ENCODE data around the gene CYP1A2. TPM values are rescaled to one million over a fixed set of nuclear protein-coding genes. Genes with fewer than 3 reads are reported as not detected.
A peak's percentile ranks its signal among the peaks of the same experiment; 100 is the strongest.

Gene CYP1A2
- total and polyA plus RNA-seq, 12 donors, result 0.11 TPM; not detected in 11

GRCh38 chr15:74768771-74769342 lies 20.2 kb downstream of the CYP1A2 start:
- Histone ChIP-seq H3K36me3 (no peaks in the 10 kb centered on the region), H3K9me3 (no peaks in the 10 kb centered on the region), H3K4me3 (no peak overlapping the region), H3K27me3 (peaks cover 0 to 4% (median 0%) of the 10 kb centered on the region in 7 donors), H3K27ac (no peak overlapping the region), H3K4me1 (peaks cover 0 to 18% (median 8%) of the 10 kb centered on the region in 9 donors)
- intact Hi-C loops (cut with DNase I), result loop anchor here (1.0 to 10.0 kb wide), 9 partner anchors 33 to 397 kb away; partner anchors contain the start of gene EDC3 (in 1 of the 10)
- DNase-seq (peak; percentile 58 to 62), ATAC-seq (peak; percentile 29 to 73 (median 60))
- 3 to 4% methylated on average over 9 of the region's 9 CpGs for WGBS, 2 donors
- TF ChIP-seq CTCF (IDR thresholded peaks at IDR 0.05), result peak; percentile 73 to 88 (median 84)

DNA sequence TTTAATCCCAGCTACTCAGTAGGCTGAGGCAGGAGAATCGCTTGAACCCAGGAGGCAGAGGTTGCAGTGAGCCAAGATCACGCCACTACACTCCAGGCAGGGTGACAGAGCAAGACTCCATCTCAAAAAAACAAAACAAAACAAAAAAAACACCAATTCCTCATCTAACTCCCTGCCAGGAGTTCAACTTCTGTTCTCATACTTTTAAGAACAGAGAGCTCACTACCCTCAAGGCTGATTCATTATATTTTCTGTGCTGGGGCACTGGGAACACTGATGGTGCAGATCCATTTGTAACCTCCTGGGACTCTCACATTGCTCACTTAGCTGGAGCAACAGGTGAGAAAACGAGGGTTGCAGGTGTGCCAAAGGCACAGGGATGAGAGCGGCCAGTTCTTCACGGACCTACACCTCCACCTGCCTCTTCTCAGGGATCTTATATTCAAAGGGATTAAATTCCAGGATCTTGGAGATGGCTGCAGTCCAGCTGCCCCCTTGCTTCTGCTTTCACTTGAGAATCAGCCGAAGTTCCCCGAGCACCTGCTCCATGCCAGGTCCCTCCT lies 20.9 kb downstream of the CYP1A2 start:
- intact Hi-C loops (cut with DNase I), result loop anchor here (1.0 to 10.0 kb wide), 18 partner anchors 31 to 397 kb away; partner anchors contain the start of genes EDC3 (in 1 of the 10), FAM219B (in 1 of the 10) and ULK3 (in 1 of the 10)
- no peaks in the 10 kb centered on the region for H3K36me3 ChIP-seq
- peaks cover 0 to 4% (median 0%) of the 10 kb centered on the region in 7 donors for H3K27me3 ChIP-seq
- ATAC-seq (no peak), DNase-seq (no peak)
- H3K4me1 ChIP-seq, result peaks cover 0 to 25% (median 8%) of the 10 kb centered on the region in 9 donors
- 66 to 68% methylated on average over 7 of the region's 7 CpGs for whole genome bisulfite sequencing, 2 donors
- H3K4me3 ChIP-seq, result no peak overlapping the region
- H3K9me3 ChIP-seq, result no peaks in the 10 kb centered on the region
- TF ChIP-seq CTCF (IDR thresholded peaks at IDR 0.05), result no peak
- H3K27ac ChIP-seq, result no peak overlapping the region

DNA sequence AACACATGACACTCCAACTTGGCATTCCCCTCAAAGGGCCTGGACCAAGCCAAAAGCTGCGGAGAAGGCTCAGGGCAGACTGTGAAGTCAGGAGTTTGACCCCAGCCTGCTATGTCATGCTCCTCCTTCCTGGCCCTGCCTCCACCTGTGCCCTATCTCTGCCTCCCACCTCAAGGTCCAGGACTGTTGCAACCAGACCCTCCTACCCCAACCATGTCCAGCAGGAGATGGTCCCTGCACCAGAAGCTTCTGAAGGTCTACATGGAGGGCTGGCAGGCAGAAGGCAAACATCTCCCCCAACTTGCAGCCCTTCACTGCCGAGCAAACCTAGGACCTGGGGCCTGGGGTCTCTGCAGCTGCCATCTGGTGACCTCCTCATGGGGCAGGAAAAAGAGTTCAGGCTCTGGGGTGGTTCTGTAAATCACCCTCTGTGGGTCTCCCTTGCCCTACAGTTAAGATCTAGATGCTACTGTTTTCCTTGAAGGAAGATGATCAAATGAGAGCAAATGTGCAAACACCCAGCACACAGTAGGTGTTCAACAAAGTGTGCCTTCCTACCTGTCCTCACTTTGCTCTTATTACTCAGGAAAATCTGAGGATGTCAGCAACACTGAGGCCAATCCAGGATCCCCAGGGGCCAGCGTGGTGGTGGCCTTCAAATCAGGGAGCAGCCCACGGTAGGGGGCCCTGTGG lies 21.7 kb downstream of the CYP1A2 start:
- no peaks in the 10 kb centered on the region for H3K36me3 ChIP-seq
- H3K9me3 ChIP-seq, result no peaks in the 10 kb centered on the region
- H3K4me3 ChIP-seq, result no peak overlapping the region
- peak in 2 of 8 donors; percentile 4 to 6 for ATAC-seq
- H3K27ac ChIP-seq, result peak overlapping the region in 1 of 10 donors; percentile 10
- no peak for TF ChIP-seq CTCF (IDR thresholded peaks at IDR 0.05)
- H3K4me1 ChIP-seq, result peaks cover 0 to 33% (median 8%) of the 10 kb centered on the region in 9 donors
- intact Hi-C loops (cut with DNase I), result loop anchor here in 9 of 10 donors (2.0 to 10.0 kb wide), 10 partner anchors 30 to 396 kb away; partner anchors contain the start of genes FAM219B (in 1 of the 9) and ULK3 (in 1 of the 9)
- H3K27me3 ChIP-seq, result peaks cover 0 to 4% (median 0%) of the 10 kb centered on the region in 7 donors
- no peak for DNase-seq
- 51 to 54% methylated on average over 4 of the region's 4 CpGs for WGBS, 2 donors

DNA sequence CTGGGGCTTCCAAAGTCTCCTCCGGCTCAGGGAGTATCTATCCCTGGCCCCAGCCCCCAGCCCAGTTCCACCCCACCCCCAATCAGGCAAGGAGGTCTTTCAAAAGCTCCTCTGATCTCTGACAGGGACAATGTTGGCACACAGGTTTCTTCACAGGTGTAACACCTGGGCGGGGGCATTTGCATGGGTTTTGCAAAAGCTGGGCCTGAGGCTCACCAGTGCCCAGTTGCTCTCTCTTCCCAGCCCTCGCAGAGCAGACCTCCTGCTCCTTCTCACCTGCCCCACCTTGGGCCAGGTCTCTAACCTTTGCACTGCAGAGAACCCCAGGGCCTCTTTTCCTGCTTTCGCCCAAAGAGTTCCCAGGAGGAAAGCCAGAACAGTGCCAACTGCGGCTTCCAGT lies 24.7 kb downstream of the CYP1A2 start:
- Histone ChIP-seq H3K27me3 (no peaks in the 10 kb centered on the region), H3K4me3 (no peak overlapping the region), H3K4me1 (peaks cover 8 to 63% (median 25%) of the 10 kb centered on the region in 9 donors), H3K27ac (no peak overlapping the region), H3K36me3 (no peaks in the 10 kb centered on the region), H3K9me3 (no peaks in the 10 kb centered on the region)
- DNase-seq, result no peak
- no peak for ATAC-seq
- intact Hi-C loops (cut with DNase I), result loop anchor here in 7 of 10 donors (5.0 to 10.0 kb wide), 7 partner anchors 34 to 399 kb away; partner anchors contain the start of gene FAM219B (in 1 of the 7)
- TF ChIP-seq CTCF (IDR thresholded peaks at IDR 0.05), result no peak
- 94 to 96% methylated on average over 5 of the region's 5 CpGs for WGBS, 2 donors
